ENCODE measurements around the gene CMSS1.

DNA sequence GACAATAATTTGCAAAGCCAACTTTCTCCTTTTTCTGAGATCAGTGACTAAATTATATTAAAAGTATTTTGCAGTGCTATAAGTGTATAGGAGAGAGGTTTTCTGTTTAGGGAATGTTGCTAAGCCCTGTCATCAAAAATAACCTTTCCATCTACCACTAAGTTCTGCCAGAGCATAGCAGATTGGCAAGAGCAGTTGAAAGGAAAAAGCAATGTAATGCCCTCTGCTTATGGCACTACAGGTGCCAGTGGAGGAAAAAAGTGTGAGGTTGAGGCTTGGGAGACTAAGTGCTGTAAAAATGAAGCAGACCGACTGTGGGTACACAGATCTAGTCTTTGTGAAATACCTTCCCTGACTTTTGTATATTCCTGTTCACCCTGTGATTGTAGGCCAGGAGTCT is 285.1 kb downstream of the CMSS1 start:
- TF ChIP-seq, protein P1, sequence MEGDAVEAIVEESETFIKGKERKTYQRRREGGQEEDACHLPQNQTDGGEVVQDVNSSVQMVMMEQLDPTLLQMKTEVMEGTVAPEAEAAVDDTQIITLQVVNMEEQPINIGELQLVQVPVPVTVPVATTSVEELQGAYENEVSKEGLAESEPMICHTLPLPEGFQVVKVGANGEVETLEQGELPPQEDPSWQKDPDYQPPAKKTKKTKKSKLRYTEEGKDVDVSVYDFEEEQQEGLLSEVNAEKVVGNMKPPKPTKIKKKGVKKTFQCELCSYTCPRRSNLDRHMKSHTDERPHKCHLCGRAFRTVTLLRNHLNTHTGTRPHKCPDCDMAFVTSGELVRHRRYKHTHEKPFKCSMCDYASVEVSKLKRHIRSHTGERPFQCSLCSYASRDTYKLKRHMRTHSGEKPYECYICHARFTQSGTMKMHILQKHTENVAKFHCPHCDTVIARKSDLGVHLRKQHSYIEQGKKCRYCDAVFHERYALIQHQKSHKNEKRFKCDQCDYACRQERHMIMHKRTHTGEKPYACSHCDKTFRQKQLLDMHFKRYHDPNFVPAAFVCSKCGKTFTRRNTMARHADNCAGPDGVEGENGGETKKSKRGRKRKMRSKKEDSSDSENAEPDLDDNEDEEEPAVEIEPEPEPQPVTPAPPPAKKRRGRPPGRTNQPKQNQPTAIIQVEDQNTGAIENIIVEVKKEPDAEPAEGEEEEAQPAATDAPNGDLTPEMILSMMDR (conservative IDR thresholded peaks at IDR 0.05) = no peak
- TF ChIP-seq ZFX (IDR thresholded peaks at IDR 0.05) = no peak

Measured in C4-2B (cell line).